Renal cortex interstitium (tissue), 11 donors: ENCODE results near the gene RHBDD1. TPM values are rescaled to one million over a fixed set of nuclear protein-coding genes. Genes with fewer than 3 reads are reported as not detected.
A peak's percentile ranks its signal among the peaks of the same experiment; 100 is the strongest.

Experiments
- DNase-seq, 11 donors: peaks; one replicate each; pipeline ENCODE4 v3.0.0-alpha.2; 2013; ENCODE audit warnings: low read depth in 9 of 11, low spot score in 4 of 11; ENCODE audit errors: extremely low read depth in 1 of 11
- polyA plus RNA-seq, 3 donors: library from polyadenylated mRNA; unstranded; fragments of 120-200 nt; gene quantifications; one replicate each; pipeline ENCODE4 v1.2.1, GENCODE V29; 2013; ENCODE audit not compliant: insufficient read length in 3 of 3

RHBDD1 gene
- polyA plus RNA-seq, 3 donors = 25.6 to 35.4 (median 29.2) TPM

DNA sequence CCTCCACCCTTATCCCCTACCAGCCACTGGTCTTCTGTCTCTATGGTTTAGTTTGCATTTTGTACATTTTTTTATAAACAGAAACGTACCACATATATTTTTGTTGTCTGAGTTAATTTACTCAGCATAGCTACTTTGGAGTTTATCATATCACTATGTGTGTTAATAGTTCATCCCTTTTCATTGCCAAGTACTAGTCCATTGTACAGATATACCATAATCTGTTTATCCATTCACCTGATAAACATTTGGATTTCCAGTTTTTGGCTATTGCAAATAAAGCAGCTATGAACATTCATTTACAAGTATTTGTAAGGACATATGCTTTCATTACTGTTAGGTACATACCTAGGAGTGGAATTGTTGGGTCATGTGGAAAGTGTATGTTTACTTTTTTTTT, 123.6 kb downstream of the RHBDD1 start:
- DNase-seq = no peak

DNA sequence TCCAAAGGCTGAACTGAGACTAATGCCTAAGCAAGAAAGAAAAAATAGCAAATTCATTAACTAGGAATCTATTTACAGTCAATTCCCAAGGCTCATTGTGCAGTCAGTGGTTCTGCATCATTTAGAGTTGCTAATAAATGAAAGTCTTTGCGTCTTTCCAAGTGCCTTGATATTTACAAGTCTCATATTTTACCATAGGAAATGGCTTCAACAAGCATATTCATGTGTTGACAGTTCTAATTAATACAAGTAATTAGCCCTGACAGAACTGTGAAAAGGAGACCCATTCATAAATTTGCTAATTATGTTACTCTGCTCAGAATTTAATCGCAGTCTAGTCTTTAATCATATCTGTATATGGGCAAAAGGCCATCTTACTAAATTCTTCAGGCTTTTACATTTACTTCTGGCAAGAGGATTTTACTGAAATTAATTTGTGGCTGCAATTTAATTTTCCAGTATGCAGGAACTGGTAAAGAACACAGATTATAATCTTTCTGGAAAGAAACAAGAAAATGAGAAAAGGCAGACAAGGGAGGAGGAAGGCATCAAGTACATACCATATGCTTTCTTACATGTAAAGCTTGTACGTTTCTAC, 126.4 kb downstream of the RHBDD1 start:
- DNase-seq = no peak

DNA sequence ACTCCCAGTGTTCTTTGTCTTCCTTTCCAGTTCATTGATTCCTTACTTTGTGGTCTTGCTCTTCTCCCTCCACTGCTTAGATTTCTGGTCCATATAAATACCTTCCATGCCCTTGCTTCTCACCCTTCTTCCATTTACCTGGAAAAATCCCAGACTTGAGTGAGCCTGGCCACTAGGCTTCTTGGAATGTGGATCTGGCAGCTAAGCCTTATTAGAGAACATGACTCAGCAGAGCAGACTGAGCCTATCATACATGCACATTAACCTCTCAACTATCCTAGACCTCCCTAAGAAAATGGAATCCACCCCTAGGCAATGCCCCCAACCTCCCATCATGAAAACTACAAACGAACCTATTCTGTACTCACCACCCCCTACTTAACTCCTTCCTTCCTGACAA, 127.7 kb downstream of the RHBDD1 start:
- DNase-seq = no peak

DNA sequence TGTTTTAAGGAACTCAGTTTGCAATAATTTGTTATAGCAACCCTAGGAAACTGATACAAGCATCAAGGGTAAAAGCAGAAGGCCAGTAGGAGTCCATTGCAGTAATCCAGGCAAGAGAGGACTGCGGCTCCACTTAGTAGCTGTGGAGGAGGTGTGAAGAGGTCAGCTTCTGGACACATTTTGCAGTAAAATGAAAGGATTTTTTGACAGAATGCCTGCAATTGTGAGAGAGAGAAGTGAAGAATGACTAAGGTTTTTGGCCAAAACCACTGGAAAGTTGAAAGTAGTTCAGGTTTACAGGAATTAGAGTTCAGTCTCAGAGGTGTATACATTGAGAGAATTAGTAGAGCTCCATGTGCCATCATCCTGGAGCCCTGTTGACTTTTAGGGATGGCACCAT, 129.5 kb downstream of the RHBDD1 start:
- no peak for DNase-seq

DNA sequence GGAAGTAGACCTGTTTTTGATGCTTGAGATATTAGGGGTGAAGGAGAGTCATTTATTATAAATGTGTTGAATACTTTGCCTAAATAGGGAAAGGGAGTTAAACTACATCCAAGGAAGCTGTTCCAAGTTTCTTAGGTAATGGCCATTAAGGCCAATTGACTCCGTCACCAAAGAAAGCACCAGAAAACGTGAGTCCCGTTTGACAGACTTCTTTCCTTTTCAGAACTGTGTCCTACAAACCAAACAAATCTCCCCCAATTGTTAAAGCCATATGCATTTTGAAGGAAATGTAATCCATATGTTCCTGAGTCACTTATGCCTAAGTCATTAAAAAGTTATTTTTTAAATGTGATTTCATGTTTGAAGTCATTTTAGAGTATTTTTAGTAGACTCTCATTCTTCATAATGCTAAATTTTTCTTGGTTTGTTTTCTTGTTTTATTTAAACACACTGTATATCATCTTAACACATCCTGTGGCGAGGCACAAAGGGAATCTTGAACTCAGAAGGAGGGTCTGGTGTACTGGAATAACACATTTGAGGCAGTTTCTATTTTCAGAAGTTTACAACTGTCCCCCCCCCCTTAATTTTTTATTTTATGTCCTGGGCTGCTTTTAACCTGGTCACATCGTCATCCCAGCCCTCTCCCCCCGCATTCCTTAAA, 133.7 kb downstream of the RHBDD1 start:
- peak in 1 of 11 donors; percentile 15 for DNase-seq

DNA sequence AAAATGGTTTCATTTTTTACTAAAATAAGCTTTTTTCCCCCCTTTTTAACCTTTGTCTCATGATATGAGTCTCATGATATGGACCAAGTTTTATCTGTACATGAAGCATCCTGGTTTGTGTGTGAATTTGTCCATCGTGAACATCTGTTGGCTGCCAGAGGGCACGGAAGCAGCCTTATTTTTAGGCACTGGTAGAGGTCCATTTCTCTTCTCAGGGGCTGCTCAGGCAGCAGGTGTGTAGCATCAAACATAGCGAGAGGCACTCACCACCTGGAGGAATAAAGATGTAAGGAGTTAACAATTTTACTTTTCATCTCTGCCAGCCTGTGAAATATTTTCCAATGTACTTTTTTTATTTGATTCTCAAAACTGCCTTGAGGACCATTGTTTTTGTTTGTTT, 134.5 kb downstream of the RHBDD1 start:
- no peak for DNase-seq

DNA sequence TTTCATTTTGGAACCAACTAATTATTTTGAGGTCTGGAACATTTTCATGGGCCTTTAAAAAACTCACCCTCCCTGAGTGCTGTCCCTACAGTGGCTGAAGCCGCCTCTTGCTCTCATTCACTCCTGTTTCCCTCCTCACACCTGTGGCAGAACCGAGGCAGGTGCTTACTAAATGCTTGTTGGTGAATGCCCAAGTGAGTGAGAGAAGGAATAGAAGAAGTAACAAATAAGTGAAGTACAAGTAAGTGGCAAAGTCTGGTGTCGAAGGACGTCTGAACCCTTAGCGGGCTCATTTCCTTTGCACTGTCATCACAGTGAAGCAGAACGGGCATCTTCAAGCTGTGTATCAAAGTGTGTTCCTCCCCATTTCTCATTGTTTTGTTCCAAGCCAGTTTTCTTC, 135.2 kb downstream of the RHBDD1 start:
- DNase-seq = no peak

DNA sequence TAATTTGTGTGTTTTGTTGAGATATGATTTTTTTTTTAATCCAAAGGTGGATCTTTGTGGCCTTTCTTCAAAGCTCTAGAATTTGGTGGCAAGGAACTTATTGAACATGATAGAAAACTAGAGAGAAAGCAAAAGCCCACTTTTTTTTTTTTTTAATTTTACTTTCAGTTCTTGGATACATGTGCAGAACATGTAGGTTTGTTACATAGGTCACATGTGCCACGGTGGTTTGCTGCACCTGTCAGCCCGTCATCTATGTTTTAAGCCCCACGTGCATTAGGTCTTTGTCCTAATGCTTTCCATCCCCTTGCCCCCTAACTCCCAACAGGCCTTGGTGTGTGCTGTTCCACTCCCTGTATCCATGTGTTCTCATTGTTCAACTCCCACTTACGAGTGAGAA, 135.9 kb downstream of the RHBDD1 start:
- DNase-seq = no peak

DNA sequence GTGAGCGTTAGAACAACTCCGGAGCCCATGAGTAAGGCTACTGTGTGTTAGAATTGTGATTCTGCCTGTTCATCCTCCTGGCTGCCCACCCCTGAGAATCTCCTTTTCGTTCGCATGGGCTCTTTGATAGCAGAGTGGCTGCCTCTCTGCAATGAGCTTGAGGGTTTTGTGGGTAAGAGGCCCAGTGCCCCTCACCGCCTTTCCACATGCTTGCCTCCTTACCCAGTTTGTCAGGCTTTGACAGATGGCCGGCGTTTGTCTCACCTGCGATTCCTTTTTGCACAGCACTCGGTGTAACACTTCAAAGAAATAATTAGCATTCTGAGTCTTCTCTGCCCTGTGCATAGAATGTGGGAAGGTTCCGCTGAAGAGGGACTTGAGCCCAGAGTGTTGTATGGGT, 138.0 kb downstream of the RHBDD1 start:
- DNase-seq = no peak

DNA sequence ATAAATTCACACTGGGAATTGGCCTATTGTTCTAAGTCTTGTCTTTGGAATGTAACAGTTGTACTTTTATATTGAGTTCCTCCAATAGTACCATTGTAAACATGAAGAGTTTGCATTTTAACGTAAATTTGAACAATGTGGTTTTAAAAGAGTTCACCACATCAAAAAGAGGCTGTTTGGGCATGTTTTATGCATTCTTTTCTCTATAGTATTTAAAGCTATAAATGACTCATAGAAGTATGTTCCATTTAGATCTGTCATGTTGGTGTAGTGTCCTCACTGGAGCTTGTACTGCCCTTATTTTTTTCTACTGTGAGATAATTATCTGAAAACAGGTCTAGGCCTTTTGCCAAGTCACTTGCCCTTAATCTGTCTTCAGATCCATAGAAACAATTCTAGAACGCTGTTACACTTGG, 141.9 kb downstream of the RHBDD1 start:
- DNase-seq = no peak

DNA sequence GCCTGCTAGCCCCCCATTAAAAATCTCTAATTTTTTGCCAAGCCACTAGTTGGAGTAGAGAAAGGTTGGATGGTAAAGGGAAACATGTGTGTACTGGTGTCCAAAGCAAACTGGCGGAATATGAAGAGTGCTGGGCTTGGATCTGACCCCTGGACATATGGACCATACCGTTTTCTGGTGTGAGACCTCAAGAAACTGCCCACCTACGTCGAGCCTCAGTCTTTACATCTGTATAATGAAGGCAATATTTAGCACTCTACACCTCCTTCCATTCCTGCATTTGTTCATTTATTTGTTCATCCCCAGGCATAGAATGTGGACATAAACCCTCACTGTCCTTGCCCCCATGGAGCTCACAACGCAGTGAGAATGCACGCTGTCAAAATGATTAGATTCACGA, 142.4 kb downstream of the RHBDD1 start:
- DNase-seq = no peak

DNA sequence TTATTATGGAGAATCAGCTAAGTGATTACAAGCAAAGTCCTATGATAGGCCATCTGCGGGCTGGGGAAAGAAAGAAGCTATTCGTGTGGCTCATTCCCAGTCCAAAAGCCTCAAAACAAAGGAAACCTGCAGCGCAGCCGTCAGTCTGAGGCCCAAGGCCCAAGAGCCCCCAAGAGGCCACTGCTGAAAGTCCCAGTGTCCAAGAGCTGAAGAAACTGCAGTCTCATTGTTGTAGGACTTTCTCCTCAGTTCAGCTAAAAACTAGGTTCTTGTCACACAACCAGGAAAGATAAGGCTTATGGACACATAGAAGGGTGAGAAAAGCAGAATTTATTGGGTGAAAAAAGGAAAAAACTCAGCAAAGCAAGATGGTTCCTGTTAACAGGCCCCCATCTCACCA, 143.2 kb downstream of the RHBDD1 start:
- DNase-seq = no peak

DNA sequence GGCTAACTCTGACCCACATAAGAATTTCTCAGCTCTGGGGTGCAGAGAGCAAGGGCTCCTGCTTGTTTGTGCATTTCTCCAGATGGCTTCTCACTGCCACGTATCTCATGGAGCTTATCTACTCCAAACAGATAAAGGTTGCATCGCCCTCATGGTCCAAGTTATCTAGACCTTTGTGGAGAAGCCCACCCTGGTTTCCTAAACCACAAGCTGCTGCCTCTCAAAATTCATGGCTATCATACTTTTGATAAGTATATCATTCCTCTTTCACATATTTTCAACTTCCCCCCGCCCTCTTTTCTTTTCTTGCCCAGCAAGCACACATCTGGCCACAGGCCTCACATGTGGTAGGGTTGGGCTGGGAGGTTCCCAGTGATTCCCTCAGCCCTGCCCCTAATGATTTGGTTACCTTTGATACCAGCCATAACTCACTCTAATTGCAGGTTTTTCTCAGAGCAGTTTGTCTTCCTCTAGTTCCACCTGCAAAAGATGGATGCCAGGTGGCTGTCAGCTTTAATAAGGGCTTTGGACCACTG, 146.0 kb downstream of the RHBDD1 start:
- DNase-seq = no peak

DNA sequence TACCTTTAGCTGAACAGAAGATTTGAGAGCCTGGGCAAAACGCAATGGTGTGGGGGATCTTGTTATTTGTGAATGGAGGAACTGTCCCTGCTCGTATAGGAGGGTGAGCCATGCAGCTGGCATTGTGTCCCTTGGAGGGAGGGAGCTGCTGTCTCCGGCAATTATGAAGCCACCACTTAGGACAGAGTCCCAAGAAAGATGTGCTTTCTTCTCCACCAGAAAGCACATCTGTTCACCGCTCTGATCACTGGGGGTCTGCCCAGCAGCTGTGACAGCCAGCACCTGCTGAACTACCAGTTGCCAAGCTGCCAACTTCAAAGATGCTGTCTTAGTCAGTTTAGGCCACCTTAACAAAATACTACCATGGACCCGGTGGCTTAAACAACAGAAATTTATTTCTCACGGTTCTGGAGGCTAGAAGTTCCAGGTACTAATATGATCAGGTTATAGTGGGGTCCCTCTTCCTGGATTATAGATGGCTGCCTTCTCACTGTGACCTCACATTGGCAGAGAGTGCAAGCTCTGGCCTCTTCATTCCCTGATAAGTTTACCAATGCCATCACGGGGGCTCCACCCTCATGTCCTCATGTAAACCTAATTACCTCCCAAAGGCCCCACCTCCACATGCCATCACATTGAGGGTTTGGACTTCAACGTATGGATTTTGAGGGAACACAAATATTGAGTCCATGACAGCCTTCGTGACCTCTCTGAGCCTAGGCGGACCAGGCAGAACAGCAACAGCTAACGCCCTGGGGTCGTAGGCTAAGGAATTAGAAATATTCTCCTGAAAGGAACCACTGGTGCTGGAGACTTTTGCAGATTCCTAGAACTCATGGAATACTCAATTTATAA, 148.3 kb downstream of the RHBDD1 start:
- DNase-seq = no peak

DNA sequence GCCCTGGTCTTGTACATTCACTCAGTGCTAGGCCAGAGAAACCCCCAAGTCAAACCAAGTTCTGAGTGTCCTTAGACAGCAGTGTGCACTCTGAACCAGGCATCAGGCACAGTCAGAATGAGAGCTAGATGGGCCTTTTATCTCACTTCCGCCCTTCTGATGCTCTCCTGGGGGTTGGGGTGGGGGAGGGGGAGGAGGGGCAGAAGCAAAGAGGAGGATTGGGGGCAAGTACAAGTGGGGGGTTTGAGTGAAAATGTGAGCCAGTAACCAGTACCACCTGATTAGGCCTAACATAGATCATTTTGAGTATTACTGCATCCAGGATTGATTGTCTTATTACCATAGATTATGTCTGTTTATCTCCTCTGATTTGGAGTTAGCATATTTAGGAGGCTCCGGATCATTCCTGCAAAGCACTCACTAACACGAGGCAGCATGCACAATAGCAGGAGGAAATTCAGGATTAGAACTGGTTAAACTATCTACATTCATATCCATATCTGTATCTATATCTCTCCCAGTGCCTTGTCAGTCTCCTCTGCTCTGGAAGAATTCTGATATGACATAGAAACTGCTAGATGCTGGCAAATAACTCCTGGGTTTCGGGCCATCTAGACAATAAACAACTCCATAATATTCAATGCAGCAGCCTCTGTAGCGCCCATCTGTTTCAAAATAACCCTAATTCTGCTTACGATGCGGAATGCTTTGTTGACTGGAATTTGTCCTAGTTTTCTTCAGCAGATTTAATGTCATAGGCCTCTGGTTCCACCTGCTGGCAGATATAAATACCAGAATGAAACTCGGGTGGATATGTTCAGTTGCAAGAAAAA, 149.1 kb downstream of the RHBDD1 start:
- peak; percentile 40 to 83 (median 68) for DNase-seq

DNA sequence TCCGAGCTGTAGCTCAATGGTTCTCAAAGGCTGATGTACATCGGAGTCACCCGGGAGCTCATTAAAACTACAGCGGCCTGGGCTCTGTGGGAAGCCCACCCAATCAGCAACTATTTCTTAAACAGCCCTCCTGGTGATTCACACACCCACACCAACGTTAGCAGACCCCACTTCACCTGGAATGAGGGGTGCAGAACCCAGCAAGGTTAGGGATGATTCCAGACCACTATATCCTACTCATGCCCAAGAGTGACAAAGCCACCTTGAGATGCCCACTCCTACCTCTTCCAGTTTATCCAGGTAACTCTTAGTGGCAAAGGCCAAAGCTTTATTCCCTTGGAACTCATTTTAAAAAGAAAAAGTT, 149.7 kb downstream of the RHBDD1 start:
- DNase-seq = no peak

DNA sequence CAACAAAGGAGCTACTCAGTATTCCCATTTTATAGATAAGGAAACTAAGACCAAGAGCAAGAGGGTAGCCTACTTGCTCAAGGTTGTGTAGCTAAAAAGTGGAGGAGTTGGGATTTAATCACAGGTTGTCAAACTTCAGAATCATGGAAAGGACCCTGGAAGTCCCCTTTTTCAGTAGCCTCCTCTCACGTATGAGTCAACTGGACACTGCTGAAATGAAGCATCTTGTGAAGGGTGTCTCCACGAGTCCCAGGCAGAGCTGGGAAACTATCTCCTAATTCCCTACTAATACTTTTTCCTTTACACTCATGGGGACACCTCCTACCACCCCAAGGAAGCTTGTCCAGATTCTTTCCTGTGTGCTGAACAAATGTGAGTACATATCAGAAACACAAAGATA, 155.8 kb downstream of the RHBDD1 start:
- DNase-seq = no peak

DNA sequence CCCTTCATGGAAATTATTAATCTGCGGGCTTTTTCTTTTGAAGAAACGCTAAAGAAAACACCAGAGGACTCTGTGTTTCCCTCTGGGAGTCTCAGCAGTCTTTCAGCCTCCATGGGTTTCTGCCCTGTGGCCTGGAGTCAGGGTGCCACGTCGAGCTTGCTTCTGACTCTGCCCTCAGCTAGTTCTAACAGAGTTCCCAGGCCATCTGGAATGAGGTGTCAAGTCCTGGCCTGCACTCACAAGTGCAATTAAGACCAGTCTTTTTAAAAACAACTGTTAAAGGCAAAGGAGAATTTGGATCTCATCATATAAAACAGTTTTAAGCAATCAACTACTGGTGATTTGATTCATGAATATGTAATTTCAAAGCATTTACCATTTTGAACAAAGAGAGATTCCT, 157.3 kb downstream of the RHBDD1 start:
- DNase-seq = no peak

DNA sequence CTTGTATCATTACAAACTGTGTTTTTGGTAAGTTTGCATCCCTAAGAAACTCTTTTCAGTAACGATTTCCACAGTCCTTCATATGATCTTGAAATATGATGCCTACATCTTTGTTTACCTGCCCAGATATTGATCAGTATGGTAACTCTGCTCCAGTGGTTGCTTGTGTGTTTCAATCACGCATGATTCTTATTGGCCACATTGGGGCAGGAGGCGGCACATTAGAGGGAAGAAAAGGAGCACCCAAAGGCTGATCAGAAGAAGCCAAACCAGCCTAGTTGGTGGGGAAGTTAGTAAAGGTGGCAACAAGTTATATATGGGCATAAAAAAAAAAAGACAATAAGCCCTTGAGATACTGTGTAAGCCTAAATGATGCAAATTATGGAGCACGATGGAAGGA, 158.9 kb downstream of the RHBDD1 start:
- no peak for DNase-seq
